ENCODE results near the gene MDC1.
"Not testable (repeated sequence)": the region's sequence is repeated elsewhere in the genome, so short reads cannot be mapped to it uniquely, and the experiment has no call there.

DNA sequence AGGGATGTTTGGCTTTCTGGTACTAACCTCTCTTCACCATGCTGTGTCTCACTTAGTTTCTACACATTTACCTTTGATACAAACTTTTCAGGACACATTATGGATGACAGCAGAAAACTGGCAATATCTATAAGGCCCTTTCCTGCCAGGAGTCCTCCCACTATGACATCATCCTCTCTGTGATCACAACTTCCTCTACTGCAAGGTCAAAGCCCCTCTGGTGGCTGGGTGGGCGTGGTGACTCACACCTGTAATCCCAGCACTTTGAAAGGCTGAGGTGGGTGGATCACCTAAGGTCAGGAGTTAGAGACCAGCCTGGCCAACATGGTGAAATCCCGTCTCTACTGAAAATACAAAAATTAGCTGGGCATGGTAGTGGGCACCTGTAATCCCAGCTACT, 50.8 kb downstream of the MDC1 start:
- TF ChIP-seq, protein P1, sequence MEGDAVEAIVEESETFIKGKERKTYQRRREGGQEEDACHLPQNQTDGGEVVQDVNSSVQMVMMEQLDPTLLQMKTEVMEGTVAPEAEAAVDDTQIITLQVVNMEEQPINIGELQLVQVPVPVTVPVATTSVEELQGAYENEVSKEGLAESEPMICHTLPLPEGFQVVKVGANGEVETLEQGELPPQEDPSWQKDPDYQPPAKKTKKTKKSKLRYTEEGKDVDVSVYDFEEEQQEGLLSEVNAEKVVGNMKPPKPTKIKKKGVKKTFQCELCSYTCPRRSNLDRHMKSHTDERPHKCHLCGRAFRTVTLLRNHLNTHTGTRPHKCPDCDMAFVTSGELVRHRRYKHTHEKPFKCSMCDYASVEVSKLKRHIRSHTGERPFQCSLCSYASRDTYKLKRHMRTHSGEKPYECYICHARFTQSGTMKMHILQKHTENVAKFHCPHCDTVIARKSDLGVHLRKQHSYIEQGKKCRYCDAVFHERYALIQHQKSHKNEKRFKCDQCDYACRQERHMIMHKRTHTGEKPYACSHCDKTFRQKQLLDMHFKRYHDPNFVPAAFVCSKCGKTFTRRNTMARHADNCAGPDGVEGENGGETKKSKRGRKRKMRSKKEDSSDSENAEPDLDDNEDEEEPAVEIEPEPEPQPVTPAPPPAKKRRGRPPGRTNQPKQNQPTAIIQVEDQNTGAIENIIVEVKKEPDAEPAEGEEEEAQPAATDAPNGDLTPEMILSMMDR (conservative IDR thresholded peaks at IDR 0.05; ENCODE audit: low read depth, low read length): not testable (repeated sequence)
- TF ChIP-seq EZH2 (IDR thresholded peaks at IDR 0.05; ENCODE audit: borderline replicate concordance, low read depth, low read length, poor library complexity, severe bottlenecking): not testable (repeated sequence)

Data from A673 (cell line).